SIG-M5 treated with dmso at 0.1 percent for 504 hours (cell line): ENCODE data around the gene SYNDIG1.

Experiments used
- DNase-seq: peaks from one replicate; lab custom pipeline; 2025; ENCODE audit not compliant: unreplicated experiment; lab: John Stamatoyannopoulos, UW

The SYNDIG1 gene

DNA sequence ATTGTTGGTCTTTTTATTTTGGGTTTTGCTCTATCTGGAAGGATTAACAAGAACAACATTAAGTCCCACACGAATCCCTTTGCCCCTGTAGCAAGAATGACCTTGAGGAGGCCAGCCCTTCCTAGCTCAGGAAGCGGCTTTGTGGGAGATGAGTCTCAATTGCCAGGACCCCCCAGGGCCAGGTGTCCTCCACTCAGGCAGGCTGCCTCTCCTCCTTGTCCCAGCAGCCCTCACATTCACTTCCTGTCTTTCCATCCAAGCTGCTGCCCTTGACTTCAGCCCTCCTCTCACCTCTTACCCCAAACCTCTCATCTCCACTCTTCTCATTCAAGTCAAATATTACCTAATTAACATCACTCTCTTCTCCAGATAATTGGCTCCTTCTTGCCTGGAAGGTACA lies 22.6 kb upstream of the SYNDIG1 start:
- DNase-seq = no peak

DNA sequence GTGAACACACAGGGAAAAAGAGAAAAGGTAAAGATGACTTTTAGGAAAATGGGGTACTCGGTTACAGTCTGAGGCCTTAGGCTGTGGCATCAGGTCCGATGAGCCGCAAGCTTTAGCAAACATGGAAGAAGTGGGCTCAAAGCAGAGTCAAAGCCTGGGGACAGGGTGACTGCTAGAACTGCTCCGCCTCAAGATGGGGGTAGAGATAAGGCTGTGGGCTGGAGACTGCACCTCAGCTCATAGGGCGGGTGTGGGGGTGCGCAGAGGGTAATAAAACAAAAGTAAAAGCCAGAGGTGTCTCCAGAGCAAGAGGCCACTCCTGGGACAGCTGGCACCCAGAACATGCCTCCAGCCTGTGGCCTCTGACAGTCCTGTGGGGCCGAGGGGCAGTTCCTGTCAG lies 21.3 kb upstream of the SYNDIG1 start:
- no peak for DNase-seq

DNA sequence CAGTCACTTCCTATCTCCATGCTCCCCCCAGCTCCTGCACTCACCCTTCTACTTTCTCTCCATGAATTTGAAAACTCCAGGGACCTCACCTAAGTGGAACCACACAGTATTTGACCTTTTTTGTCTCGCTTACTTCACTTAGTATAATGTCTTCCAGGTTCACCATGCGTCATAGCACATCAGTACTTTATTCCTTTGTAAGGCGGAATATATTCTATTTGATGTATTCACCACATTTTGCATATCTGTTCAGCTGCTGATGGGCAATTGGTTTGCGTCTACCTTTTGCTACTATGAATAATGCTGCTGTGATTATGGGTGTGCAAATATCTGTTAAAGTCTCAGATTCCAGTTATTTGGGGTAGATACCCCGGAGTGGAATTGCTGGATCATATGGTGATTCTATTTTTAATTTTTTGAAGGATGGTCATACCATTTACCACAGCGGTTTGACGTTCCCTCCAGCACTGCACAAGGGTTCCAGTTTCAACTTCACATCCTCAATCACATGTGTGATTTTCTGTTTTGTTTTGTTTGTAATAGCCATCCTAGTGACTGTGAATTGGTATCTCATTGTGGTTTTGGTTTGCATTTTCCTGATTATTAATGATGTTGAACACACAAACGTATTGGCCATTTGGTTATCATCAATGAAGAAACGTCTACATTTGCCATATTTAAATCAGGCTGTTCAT lies 20.3 kb upstream of the SYNDIG1 start:
- DNase-seq = no peak

DNA sequence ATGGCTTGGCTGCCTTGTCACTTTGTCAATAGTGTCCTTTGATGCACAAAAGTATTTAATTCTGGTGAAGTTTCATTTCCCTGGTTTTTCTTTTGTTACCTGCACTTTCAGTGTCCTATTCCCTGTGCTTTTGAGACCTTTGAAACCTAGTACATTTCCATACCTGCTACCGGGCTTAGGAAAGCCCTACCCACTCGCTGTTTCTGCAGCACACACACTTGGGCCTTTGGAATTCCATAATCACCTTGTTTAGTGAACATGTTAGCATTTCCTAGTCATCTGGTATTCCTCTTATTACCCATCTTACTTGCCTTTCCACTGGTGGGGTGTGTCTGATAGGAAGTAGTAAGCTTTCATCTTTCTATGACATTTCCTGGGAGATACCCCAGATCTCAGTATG lies 19.3 kb upstream of the SYNDIG1 start:
- DNase-seq = no peak

DNA sequence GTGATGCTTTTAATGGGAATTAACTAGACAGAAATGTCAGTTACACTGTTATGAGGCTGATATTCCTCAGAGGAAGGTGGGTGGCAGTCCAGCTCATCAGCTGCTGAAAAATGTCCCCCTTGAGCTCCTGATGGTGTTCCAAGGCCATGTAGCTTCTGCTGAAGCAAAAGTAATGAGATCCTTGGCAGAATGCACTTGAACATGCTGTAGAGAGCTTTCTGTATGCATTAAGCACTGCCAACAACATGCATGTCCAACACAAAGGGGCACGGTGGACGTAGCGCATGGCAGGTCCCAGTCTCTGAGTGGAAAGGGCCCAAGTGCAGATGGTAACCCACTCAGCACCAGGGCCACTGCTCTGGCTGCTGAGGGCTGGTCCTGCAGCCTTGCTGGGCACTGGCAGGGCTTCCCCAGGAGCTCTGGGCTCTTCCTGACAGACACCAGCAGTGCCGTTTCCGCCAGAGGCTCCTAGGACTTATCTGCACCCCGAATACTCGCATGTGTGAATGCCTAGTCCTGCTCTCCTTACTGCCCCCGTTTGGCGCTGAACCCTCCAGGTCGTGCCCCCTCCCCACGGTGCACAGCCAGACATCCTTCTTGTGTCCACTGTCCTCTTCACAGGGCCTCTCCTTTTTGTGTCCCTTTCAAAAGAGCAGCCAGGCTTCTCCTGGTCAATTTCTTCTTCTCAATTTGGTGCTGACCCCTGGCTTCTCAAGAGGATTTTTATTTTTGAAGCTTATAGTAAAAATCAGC lies 18.6 kb upstream of the SYNDIG1 start:
- no peak for DNase-seq

DNA sequence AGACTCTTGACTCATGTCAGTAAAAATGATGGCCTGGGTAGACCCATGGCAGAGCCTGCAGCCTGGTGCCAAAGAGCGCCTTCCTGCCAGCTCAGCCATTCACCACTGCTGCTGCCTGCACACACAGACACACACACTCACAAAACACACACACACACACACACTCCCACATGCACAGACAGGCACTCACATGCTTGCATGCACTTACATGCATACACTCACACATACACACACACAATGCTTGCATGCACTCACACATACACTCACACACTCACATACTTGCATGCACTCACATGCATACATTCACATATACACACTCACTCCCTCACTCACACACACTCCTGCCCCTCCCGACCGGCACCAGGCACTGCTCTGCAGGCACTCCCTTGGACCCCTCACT lies 18.0 kb upstream of the SYNDIG1 start:
- DNase-seq = no peak

DNA sequence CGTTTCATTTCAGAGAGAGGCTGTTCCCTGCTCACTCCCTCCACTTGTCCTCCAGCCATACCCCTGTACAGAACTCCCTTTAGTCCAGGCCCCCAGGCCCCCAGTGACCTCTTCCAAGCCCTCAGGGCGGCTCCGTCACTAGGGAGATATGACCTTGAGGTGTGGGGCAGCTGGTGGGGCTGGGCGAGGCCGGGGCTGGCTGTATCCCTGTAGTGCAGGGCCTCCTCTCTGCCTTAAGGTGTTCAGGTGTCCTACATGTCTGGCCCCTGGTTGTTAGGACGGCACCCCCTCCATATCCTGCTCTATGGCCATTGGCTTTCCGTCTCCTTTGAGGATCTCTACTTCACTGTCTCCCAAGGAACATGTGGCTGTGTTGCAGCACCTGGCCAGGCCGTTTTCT lies 17.4 kb upstream of the SYNDIG1 start:
- no peak for DNase-seq

DNA sequence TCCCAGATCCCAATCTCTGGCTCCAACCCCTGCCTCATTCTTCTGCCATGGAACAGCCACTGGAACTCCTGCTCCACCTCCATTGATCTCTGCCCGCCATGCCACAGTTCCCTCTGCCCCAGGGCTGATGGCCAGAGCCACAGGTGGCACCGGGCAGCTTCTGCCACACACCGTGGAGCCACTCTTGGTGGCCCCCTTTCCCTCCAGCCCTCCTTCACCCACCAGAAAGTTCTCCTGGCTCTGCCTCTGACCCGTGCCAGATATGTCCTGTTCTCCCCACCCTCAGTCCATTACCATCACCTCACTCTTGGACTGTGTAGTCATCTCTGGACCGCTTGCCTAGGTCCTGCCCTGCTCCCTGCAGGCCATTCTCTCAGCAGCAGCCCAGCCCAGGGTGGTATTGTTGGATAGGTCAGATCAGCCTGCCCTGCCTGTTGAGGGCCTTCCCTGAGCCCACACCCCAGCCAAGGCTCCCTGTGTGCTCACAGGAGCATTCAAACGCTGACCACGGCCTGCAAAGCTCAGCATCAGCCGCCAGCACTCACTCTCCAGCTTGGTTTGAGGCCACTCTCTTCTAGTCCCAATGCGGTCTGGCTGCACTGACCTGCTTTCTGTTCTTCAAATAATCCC lies 16.8 kb upstream of the SYNDIG1 start:
- DNase-seq = no peak

DNA sequence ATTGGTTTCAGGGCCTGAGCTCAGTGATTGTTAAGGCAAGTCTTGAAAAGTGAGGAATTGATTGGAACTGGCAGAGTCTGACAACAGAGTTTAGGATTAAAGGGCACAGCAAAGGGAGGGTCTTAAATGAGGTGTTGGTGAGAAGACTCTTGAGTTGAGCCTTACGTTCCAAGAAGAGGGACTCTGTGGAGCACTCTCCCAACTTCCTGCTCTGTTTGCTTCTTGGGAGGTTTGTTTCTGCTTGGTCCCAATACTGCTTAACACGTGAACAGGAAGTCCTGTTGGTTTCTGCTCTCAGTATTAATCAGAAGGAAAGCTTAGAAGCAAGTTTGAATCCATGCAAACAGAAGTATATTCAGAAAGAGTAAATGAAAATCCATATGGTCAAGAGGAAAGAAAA lies 15.6 kb upstream of the SYNDIG1 start:
- no peak for DNase-seq

DNA sequence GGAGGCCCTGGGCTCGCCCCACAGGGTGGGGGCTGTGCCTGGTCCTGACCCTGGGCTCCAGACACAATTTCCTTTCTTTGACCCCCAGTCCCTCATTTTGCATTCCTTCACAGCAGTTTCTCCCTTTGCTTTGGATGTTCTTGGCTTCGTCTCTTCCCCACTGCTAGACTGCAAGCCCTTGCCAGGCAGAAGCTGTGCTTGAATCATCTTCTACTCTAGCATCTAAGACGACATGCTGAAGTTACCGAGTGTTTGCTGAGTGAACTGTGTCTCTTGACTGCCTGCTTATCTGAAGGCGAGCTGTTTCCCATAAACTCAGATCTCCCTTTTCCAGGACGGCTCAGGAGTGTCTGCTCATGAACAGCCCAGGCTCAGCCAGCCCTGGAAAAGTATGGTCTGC lies 14.3 kb upstream of the SYNDIG1 start:
- no peak for DNase-seq

DNA sequence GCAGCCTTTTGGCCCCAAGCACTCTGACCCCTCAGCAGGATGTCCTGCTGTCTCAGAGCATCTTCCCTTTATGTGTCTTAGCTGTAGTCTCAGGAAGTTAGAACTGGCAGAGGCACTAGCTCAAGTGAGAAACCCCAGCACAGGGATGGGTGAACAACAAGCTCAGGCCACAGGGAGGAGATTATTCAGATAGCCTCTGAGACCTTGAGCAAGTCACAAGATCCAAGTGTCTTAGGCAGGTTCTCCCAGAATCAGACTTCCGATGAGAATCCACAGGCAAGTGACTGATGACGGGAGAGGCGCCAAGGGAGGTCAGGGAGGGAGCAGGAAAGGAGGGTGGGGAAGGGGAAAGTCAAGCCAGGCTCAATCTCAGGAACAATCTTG lies 13.0 kb upstream of the SYNDIG1 start:
- DNase-seq = no peak

DNA sequence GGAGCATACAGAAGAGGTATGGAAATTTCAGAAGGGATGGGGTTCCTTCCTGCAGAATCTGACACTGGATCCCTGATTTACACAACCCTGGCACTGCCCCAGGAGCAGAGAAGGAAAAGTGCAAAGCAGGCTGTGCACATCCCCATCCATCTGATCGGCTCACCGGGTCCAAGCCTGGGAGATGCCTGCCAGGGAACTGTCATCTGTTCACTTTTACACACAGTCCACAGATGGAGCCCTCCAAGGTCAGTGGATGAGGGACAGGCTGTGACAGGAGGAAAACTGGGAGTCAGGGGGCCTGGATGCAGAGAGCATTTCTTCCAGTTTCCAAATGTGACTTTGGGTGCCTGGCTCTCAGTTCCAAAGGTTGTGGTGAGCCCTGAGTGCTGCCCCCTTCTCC lies 11.0 kb upstream of the SYNDIG1 start:
- DNase-seq = no peak

DNA sequence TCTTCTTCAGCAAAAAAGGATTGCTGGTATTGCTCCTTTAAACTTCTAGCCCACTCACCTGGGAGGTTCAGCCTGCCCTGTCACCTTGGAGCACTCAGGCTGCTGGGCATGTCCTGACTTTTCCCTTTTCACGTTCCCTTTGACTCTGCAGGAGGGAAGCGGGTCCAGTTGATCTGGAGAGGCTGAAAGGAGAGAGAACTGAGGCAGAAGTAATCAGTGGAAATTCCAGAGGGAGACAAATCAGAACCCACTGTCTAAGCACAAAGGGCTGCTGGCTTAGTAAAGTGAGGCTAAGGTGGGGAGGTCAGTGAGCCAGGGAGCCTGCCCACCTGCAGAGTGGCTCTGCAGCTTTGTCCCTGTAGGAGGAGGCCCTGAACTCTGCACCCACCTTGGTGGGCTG lies 9.7 kb upstream of the SYNDIG1 start:
- no peak for DNase-seq

DNA sequence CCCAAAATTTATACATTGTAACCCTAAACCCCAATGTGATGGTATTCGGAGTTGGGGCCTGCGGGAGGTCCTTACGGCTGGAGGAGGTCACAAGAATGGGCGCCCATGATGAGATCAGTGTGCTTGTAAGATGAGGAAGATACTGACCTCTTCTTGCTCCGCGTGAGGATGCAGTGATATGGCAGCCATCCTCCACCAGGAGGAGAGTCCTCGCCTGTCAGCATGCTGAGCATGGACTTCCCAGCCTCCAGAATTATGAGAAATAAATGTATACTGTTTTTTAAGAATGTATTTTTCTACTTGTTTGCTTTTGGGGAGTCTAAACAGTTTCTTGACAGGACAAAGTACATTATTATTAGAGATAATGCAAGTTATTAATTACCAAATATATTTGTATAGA lies 8.7 kb upstream of the SYNDIG1 start:
- DNase-seq = no peak

DNA sequence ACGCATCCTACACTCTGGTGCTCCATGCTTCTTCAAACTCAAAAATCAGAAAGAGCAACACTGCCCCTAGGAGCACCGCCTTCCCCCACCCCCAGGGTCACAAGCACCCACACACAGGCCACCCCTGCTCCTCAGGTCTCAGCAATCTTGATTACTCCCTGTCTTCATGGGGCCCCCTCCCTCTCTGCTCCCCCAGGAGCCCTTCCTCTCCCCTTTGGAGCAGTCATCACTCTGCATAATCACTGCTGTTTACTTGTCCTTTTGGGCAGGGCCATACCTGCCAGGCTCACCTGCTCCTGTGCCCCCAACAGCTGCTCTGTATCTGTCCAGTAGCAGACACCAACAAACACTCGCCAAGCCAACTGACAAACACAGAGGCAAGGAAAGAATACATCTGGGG lies 7.6 kb upstream of the SYNDIG1 start:
- DNase-seq = no peak

DNA sequence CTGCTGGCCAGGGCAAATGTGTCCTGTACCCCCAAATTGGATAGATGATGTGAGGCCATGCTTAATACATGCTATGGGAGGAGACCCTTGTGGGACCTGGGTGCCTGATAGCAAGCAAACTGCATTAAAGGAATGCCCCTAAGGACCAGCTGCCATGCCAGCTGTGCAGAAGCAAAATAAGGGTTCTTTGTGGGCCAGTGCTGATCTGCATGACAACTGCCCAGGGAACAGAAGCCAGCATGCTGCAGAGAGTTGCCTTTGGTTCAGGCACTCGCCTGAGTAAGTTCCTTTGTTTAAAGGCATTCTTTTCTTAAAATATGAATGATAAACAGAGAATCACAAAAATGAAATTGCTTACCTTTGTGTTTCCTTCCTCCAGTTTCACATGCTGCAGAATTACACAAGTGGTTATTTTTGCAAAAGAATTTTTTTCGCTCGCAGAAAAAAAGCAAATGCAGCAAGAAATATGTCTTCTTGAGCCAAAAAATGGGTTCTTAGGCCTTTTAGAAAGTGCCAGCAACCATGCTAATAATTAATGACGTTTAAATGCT lies 6.9 kb upstream of the SYNDIG1 start:
- no peak for DNase-seq

DNA sequence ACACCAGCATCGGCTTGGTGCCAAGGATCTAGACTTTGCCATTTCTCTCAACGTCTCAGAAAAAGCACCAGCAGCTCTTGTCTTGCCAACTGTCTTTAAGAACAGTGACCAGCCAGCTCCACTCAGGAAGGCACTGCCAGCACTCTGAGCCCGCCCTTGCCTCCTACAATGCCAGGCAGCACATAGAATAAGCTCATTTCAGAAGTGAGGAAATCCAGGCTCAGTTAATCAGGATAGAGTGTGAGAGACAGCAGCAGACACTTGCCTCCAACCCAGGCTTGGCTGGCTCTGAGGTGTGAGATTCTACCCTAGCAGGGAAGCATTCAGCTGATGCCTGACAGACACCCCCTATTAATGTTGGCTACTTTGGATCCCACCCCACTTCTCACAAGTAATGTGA lies 4.3 kb upstream of the SYNDIG1 start:
- no peak for DNase-seq

DNA sequence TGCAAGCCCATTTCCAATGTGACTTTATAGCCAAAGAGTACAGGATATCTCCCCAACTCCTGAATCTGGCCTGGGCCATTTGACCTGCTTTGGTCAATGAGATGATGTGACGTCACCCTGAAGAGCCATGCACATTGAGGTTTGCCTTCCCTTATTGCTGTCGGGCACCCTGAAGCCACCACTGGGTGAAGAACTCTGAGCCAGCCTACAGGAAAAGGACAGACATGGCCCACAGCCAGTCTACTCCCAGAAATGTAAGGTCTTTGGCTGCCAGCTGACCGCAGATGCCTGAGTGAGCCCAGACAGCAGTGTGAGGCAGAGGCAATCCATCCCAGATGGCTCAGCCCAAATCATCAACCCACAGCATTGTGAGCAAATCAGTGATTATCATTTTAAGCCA lies 3.7 kb upstream of the SYNDIG1 start:
- no peak for DNase-seq

DNA sequence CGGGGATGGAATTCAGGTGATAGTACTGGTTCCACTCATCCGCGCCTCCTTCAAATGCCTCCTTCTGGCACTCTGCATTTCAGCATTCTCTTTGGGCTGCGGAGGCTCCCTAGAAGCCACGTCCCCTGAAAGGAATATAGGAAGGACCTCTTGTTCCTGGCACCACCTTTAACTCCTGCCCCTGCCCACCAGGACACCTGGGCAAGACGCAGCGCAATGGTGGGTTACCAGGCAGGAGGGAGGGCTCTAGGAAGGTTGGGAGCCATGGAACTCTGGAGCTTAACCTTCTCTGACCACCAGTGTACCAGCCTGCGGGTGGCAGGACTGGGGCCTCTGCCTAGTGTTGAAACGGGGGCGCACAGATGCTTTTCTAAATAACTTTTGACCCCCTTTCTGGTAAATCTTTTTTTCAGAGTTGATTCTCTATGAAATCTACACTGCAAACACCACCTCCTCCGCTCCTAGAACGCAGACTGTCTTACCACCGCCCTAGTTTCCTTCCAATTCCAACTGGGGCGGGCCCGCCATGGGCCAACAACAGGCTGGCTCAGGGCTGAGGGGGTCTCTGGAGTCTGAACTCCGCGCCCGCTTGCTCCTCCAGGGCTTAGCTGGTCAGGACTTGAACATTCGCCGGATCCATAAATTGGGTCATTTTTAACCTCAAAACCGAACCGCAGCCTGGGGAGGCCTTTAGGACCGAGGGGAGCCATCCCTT lies 871 bp upstream of the SYNDIG1 start:
- no peak for DNase-seq

DNA sequence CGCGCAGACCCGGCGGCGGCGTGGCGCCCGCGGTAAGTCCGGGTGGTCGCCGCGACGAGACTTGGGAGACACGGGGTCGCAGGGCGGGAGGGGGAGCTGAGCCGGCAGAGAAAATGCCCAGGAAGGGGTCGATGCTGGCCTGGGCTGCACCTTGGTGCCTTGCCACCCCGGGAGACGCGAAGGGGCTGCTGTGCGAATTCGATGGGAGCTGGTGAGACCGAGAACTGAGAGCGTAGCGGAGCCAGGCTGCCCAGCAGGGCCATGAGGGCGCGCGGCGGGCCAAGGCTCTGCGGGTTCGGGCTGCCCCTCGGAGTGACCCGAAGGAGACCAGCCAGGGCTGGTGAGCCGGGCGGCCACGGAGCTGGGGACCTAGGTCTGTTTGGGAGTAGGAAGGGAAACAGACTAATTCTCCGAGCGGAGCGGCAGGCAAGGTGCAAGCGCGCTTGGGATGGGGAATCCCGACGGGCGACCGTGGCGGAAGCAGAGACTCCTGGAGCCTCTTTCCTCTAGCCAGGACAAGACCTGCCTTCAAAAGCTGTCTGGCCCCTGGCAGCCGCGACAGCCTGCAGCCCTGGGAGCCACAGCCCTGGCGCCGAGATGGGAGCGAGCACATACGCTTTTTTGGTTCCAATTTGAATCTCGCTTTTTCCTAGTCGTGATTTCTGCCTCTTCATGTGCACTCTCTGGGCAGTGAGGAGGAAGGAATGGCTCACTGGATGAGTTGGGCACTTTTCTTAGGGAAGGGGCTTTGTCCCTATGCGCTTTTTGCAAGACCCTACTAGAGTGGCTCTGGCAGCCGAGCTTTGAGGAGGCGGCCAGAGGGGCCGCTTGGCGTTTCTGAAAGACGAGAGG lies 691 bp downstream of the SYNDIG1 start:
- no peak for DNase-seq
